GOT3 (cell line): Measurements from ENCODE around the gene ACVRL1.

ENCODE experiments used
- DNase-seq: peaks from one replicate; lab custom pipeline; 2025; ENCODE audit warnings: mixed read lengths; lab: John Stamatoyannopoulos, UW

The ACVRL1 gene

DNA sequence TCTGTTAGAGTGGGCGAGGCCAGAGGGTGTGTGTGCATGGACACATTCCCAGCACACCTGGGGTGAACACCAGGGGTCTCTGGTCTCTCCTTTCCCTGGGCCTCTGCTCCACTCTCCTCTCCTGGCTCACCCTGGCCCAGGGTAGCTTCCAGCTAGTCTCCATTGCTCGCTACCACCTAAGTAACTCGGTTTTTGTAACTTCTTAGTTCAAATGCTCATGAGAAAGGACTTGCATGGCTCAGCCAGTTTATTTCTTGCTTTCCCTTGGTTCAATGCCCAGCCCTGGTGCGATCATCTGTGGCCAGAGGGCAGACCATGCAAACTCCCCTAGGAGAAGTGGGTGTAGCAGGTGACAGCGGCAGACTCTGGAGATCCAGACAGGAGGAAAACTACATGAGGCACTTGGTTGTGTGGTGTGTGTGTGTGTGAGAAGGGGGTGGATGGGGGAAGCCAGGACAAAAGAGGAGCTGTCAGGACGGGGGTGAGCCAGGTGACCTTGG, 35.2 kb downstream of the ACVRL1 start:
- DNase-seq, result no peak

DNA sequence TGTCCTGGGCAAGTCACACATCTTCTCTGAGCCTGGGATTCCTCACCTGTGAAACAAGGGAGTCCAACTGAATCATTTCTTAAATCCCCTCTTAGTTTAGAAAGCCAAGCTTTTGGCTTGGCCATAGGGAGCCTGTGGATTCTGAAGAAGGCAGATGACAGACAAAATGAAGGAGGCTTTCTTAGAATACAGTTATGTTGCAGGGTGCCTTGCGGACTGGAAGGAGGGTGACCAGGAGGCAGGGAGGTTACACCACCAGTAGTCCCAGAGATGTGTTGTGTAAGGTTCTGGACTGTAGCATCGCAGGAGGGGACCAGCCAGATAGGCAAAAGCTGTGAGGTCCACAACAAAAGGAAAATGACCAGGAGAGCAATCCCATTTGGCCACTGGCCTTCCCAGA, 36.0 kb downstream of the ACVRL1 start:
- DNase-seq, result no peak

DNA sequence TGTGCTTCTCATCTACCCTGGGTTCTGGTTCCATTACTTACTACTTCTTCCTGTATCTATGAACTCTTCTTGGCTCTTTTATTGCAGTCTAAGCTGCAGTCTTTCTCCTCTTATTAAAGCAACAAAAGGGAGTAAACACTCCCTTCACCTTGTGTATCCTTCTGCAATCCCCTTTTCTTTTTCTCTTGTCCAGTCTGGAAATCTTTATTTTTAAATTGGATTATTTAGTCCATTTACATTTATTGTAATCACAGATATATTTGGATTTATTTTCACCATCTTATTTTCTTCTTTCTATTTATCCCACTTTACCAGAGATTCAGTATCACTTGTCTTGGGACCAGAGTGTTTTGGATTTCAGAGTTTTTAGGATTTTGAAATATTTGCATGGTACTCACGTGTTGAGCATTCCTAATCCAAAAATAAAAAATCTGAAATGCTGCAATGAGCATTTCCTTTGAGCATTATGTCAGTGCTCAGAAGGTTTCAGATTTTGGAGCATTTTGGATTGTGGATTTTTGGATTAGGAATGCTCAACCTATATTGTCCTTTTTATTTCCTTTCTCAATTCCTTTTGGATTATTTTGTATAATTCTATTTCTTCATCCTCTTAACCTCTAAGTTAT, 37.4 kb downstream of the ACVRL1 start:
- DNase-seq, result no peak

DNA sequence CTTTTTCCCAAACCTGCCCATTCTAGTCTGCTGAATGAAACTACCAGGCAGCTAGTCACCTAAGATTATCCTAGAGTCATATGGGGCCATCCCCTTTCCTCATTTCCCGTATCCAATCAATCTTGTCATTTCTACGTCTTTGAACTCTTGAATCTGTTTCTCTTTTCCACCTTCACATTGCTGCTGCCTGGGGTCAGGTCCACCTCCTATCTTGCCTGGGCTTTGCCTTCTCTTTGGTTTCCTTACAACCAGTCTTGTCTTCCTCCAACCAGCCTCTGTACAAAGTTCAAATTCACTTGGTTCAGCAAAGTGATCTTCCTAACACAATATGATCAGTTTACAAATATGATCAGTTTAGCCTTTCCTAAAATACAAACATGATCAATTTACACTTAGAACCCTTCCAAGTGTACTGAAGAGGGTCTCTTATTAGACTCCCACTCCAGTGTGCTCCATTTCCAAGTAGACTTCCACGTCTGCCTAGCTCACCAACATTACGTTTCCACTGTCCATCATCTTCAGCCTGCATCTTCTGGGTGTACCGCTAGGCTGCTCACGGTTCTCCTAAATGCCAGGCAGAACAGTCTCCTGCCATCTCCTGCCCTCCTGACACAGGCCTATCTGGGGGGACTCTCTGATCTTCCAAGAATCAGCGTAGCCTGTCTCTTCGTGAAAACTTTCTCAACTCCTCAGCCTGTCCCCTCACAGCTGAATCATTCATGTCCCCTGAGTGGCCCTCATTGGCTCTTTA, 40.1 kb downstream of the ACVRL1 start:
- DNase-seq, result no peak

DNA sequence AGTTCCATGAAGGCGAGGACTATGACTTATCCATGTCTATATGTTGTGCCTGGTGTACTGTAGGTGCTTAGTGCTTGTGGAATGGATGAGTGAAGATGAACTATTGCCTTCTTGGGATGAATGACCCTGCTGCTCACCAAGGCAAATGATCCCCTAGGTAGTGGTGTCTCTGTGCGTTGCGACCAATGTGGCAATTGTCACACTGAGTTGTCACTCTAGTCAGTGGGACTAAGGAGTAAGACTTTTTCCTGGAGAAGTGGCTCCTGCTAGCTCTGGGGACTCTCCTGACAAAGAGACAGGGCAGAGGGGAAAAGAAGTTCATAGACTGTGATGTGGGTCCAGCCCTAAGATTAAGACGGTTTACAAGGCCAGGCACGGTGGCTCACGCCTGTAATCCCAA, 40.8 kb downstream of the ACVRL1 start:
- DNase-seq, result no peak

DNA sequence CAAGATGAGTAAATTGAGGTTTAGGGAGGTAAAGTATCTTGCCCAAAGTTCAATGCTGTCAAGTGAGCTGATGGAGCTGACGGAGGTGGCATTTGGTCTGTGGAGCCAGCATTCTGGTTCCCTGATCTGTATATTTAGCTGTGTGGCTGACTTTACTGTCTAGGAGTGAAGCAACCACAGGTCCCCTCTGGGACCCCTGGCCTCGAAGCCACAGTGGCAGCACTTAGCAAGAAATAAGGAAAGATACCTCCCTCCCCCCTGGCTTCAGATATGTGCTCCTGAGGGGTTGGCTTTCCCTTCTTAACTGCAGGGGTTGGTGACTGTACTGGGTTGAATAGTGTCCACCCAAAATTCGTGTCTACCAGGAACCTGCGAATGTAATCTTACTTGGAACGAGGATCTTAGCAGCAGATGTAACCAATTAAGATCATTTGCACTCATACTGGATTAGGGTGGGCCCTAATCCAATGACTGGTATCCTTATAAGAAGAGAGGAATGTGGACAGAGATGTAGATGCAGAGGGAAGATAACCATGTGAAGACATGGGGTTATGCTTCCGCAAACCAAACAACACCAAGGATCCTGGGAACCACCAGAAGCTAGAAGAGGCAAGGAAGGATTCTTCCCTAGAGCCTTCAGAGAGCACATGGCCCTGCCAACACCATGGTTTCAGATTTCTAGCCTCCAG, 42.2 kb downstream of the ACVRL1 start:
- DNase-seq, result no peak

DNA sequence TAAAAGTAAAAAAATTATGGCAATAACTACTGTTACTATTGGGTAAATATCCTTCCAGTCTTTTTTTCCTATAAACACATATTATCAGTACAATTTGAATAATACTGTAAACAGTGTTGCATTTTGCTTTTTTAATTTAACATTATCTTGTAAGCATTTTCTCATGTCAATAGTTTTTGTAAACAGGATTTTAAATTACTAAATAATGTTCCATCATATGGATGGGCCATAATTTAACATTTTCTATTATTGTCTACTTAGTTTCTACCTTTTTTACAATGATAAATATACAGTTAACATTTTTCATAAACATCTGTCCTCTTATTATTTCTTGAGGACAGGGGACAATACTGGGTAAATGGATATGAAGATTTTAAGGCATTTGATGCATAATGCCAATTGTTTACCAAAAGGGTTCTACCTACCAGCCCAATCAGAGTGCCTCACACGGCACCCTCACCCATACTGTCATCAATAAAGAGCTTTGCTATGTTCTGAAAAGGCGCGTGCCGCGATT, 43.4 kb downstream of the ACVRL1 start:
- no peak for DNase-seq

DNA sequence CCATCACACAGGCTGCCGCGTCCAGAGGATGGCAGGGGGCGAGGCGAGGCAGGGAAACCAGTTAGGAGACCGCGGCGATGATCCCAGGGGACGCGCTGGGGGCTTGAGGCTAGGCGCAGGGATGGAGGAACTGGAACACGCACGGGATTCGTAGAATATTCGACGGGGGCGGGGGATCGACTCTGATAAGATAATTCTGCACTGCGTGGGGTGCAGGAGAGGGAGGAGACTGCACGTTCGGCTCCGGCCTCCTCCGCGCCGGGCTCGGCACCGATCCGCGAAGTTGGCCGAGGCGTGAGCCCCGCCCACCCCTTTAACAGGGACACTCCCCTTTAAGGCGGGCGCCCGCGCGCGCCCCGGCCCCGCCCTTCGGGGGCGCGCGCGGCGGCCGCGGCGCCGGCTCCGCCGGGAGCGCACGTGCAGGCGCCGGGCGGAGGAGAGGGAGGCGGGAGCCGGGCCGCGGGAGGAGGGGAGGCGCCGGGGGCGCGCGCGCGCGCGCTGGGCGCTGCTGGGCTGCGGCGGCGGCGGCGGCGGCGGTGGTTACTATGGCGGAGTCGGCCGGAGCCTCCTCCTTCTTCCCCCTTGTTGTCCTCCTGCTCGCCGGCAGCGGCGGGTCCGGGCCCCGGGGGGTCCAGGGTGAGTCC, 44.0 kb downstream of the ACVRL1 start, which contains the start of gene ACVR1B:
TSS of gene ACVR1B (plus strand) at position 501 of the 644 bp plus-strand sequence. CDS start at position 546, 45 bp downstream.
- DNase-seq, result peak; percentile 25

DNA sequence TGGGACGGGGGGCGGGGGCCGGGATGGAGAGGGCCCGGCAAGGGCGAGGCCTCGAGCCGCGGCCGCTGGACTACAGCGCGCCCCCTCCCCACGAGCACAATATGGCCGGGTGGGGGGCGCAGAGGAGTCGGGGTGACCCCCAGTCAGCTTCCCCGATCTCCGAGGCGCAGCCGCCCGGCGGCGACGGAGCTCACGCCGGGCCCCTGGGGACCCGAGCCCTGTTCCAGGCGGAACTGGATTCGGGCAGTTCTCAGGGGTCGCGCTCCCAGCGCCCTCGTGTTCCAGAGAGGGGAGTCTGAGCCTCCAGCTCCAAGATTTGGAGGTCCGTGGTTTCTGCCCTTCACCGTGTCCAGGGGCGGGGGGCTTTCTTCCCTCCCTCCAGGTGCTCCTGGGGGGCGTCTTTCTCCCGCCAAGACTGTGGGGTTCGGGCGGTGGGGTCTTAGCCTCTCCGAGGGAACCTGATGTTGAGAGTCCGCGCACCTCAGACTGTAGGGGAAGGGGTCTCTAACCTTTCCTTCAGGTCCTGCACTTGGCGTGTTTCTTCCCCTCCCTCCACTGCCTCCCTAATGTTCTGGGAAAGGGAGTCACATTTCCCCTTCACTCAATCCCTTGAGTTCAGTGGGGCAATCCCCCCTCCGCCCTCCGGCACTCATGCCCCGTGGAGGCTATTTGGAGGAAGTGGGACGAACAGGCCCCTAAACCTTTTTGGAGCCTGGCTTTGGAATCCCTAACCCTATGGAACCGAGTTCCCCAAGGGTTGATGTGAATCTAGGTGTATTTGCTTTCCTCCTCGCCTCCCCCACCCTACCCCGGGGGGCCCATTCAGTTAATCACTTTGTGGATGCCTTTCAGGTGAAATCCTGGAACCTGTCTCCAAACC, 44.8 kb downstream of the ACVRL1 start:
- no peak for DNase-seq

DNA sequence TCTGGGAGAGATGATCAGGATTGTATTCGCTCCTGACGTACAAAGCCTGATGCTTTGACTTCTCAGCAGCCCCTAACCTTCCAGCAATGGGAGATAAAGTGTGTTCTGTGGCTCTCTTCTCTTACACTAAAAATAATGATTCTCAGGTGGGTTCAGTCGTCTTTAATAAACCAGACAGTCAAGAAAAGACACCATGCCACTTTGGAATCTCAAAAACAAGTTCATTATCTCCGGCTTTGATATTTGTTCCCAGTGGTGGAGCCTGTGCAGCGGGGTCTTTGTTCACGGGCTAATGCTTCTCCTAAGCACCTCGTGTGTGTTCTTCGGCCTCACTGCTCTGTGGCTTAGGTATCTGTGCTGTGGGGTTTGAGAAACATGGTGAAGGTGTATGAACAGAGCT, 45.8 kb downstream of the ACVRL1 start:
- no peak for DNase-seq

DNA sequence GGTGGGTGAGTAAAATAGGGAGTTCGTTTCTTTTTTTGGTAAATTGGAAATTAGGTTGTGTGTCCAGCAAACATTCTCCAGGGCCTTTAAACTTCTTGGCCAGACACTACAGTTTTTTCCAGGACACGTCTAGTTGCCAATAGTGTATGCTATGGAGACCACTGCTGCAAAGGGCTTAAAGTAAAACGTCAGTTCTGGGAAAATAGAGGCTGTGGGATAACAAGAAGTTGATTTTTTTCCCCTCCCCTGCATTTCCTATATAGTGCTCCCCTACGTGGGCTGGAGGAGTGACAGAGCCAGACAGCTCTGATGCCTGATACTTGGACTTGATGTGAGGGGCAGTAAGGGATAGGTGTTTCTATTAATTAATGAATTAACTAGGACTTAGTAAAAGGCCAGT, 46.6 kb downstream of the ACVRL1 start:
- no peak for DNase-seq

DNA sequence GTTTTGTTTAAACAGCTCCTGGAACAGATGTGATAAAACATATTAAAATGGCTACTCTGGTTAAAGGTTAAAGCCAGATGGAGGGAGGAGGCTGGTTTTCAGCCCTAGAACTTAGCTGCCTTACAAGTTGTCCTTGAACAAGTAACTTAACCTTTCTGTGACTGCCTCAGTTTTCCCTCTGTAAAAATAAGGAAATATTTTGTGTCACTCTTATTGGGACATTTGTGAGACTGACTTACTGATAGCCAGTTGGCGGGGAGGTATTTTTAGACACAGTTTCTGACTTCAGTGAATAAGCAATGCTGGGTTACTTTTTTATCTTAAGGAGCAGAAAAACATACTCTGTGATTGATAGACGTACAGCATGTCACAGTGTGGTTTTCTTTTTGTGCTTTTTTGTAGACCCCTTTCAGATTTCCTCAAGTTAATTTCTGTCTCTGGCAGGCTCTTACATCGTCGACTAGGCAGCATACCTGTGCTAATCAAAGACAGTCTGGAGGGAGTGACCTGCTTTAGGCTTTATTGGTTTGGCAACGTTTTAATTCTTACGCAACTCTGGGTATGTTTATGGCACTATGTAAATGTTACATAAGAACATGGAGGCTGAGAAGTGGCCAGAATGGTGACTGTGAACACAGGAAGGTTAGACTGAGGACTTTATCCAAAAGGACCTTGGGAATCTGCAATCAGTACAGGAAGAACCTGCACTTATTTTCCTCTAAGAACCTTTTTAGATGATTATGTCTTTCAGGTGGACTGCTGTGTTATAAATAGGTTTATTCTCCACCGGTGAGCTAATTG, 47.5 kb downstream of the ACVRL1 start:
- DNase-seq, result no peak

DNA sequence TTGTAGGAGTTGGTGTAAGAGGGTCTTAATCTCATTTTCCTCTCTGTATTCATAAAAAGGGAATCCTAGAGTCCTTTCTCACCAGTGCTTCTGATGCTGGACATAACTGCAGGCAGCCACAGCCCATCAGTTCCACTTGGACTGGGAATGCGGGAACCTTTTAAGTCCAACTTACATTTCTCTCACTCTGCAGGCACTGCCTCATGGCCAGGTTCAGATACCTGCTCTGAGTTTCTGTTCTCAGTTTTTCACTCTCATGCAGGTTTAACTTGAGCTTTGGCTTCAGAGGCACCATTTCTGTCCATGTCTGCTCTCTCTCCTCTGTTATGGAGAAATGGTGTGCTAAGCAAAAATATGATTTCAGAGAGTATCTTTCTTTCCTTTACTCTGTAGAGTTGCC, 48.4 kb downstream of the ACVRL1 start:
- DNase-seq, result no peak

DNA sequence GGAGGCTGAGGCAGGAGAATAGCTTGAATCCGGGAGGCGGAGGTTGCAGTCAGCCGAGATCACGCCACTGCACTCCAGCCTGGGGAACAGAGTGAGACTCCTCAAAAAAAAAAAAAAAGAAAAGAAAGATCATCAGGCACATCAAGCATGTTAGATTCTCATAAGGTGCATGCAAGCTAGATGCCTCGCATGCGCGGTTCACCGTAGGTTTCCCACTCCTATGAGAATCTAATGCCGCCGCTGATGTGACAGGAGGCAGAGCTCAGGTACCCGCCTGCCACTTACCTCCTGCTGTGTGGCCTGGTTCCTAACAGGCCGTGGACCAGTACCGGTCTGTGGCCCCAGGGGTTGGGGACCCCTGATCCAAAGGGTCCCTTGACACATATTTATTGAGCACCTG, 51.2 kb downstream of the ACVRL1 start:
- DNase-seq, result no peak

DNA sequence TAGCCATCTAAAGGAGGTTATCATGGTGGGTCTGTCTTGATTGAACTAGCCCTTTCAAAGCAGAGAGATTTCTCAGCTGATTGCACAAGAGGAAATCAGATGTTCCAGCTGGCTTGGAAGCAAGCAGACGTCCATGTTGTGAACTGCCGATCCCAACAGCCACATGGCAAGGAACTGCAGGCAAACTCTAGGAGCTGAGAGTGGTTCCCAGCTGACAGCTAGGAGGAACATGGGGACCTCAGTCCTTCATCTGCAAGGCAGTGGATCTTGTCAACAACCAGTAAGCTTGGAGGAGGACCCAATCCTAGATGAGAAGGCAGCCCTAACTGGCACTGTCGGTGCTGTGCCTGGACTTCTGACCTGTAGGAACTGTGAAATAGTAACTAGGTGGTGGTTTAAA, 51.9 kb downstream of the ACVRL1 start:
- no peak for DNase-seq

DNA sequence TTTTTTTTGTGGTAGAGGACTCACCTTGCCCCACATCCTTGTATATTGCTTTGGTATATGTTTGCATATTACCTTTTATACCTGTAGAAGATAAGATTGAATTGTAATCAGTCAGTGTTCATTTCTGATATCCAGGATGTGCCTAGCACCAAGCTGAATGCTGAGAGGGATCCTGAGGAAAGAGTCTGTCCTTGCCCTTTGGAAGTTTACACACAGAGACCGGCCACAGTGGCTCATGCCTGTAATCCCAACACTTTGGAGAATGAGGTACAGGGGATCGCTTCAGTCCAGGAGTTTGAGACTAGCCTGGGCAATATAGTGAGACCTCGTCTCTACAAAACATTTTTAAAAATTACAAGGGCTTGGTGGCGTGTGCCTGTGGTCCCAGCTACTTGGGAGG, 52.6 kb downstream of the ACVRL1 start:
- no peak for DNase-seq

DNA sequence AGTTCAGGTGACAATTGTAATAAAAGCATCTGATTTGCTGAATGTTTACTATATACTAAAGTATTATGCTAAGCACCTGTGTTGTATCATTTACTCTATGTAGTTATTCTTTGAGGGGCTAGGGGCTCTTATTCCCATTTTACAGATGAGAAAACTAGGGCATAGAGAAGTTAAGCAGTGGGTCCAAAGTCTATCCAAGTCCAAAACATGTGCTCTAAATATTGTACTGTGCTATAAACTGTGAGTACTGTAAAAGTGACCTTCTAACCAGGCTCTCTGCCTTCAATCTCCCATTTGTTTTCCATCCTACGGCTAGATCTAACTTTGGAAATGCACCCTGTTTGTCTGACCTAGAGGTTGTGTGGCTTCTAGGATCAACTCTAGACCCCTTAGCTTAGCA, 53.2 kb downstream of the ACVRL1 start:
- no peak for DNase-seq

DNA sequence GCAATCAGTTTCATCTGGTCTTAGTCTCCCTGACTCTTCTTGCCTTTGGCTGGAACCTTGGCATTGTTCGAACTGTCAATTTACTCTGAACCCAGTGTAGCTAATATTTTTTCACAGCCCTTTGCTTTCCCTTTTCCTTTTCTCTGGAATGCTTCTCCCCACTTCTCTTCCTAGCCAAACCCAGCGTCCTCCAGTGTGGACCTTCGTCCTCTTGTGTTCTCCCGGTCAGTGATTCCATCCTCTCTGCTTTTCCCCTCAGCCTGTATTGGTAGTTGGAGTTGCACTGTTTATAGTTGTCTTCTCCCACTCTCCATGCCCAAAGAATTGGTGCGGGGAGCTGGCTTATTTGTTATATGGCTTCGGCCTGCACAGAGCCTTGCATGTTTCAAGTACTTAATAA, 53.6 kb downstream of the ACVRL1 start:
- DNase-seq, result no peak

DNA sequence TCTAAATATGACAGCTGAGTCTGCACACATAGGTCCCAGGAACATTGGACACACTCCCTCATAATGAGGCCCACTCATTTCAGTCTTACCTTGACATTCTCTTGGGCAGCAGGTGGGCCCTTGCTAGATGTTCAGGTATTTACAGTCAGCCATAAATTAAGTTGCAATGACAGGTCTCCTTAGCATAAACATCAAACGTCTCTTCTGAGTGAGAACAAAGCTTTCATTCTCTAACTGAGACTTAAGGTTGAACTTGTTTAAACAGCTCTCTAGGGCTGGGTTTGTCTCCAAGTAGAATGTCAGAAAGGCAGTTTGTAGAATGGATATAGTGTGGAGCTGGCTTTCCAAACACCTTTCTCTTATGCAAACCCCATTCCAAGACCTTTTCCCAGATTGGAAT, 54.5 kb downstream of the ACVRL1 start:
- no peak for DNase-seq

DNA sequence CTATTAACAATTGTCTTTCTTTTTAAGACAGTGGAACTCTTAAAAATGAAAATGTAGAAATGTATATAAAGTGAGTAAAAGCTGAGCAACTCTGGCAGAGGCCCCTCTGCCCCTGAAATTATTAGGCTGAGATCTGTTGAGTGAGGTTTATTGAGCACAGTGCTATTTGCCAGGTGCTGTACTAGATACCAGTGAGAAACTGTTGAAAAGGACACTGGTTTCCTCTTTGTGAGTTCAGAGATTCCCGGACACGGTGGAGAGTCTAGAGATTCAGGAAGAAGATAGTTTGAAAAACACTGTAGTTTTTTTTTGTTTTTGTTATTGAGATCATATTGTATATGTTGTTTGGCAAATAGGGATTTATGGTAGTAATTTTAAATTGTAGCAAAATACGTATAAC, 55.4 kb downstream of the ACVRL1 start:
- no peak for DNase-seq
